Activated T-helper 1 cell treated with anti-CD3 and anti-CD28 coated beads, Interleukin-12 subunit alpha, Interleukin-12 subunit beta, Interleukin-2, Interleukin-4 antibody, amounts not matched to agents 30 ng/mL and 10 ng/mL and 1 ng/mL, durations not matched to agents 14 hours and 24 hours and 36 hours (primary cell): ENCODE results near the gene CAPZB. TPM values are rescaled to one million over a fixed set of nuclear protein-coding genes. Genes with fewer than 3 reads are reported as not detected.

Experiments used
- DNase-seq: peaks from one replicate; pipeline ENCODE4 v3.0.0; 2021; ENCODE audit warnings: low spot score
- H3K27ac Mint-ChIP-seq: one replicate; pipeline ENCODE4 v1.8.0; 2021; ENCODE audit warnings: mild to moderate bottlenecking, mixed read lengths
- H3K27me3 Mint-ChIP-seq: one replicate; pipeline ENCODE4 v1.8.0; 2022; ENCODE audit warnings: mild to moderate bottlenecking, moderate library complexity, mixed read lengths; ENCODE audit not compliant: insufficient read depth
- H3K36me3 Mint-ChIP-seq: one replicate; pipeline ENCODE4 v1.8.0; 2021; ENCODE audit warnings: low read depth, mixed read lengths
- H3K4me1 Mint-ChIP-seq: one replicate; pipeline ENCODE4 v1.8.0; 2021; ENCODE audit warnings: low read depth, mixed read lengths
- H3K4me3 Mint-ChIP-seq: one replicate; pipeline ENCODE4 v1.8.0; 2021; ENCODE audit warnings: mild to moderate bottlenecking, moderate library complexity, mixed read lengths
- H3K9me3 Mint-ChIP-seq: one replicate; pipeline ENCODE4 v1.8.0; 2021; ENCODE audit warnings: mixed read lengths
- intact Hi-C: fragments of 100-400 bp; cut with micrococcal nuclease; formaldehyde crosslinking; loops from one replicate; pipeline ENCODE4 v1.15.1; 2024
- total RNA-seq: library from RNA; stranded (reverse); gene quantifications from 2 replicates; pipeline ENCODE4 v1.2.3, GENCODE V29; 2022

CAPZB gene
- total RNA-seq, 1 donor from 2014 or later, result 323 TPM

GRCh38 chr1:19313961-19314882, 171.1 kb downstream of the CAPZB start:
- no peak for DNase-seq
- H3K27ac Mint-ChIP-seq, result peak overlapping the region; percentile 13
- intact Hi-C loops, result loop anchor here (2.0 kb wide), 2 partner anchors 61 to 103 kb away; partner anchors contain the start of gene UBR4
- H3K4me1 Mint-ChIP-seq, result peaks cover 30% of the 10 kb centered on the region
- H3K9me3 Mint-ChIP-seq, result no peaks in the 10 kb centered on the region
- peak overlapping the region; percentile 19 for H3K4me3 Mint-ChIP-seq
- H3K27me3 Mint-ChIP-seq, result no peaks in the 10 kb centered on the region
- peaks cover 8% of the 10 kb centered on the region for H3K36me3 Mint-ChIP-seq

- H3K27ac Mint-ChIP-seq, result peak overlapping the region; percentile 77
- intact Hi-C loops, result loop anchor here (2.0 kb wide), 2 partner anchors 61 to 103 kb away; partner anchors contain the start of gene UBR4
- no peaks in the 10 kb centered on the region for H3K27me3 Mint-ChIP-seq
- H3K9me3 Mint-ChIP-seq, result no peaks in the 10 kb centered on the region
- peaks cover 14% of the 10 kb centered on the region for H3K36me3 Mint-ChIP-seq
- DNase-seq, result no peak
- peak overlapping the region; percentile 77 for H3K4me3 Mint-ChIP-seq
- H3K4me1 Mint-ChIP-seq, result peaks cover 30% of the 10 kb centered on the region
These were observed 171.7 kb downstream of the CAPZB start for GRCh38 chr1:19313636-19313959.

GRCh38 chr1:19312782-19313635, 172.3 kb downstream of the CAPZB start:
- intact Hi-C loops, result loop anchor here (1.0 to 2.0 kb wide), 5 partner anchors 28 to 283 kb away; partner anchors contain the start of gene UBR4
- Mint-ChIP-seq H3K36me3 (peaks cover 12% of the 10 kb centered on the region), H3K4me1 (peaks cover 30% of the 10 kb centered on the region), H3K27me3 (no peaks in the 10 kb centered on the region), H3K27ac (peak overlapping the region; percentile 77), H3K9me3 (no peaks in the 10 kb centered on the region), H3K4me3 (peak overlapping the region; percentile 77)
- DNase-seq, result no peak

GRCh38 chr1:19311931-19312781, 173.2 kb downstream of the CAPZB start, which contains the start of the genes AKR7A2 and SLC66A1:
AKR7A2 (minus strand) TSS chr1:19312144; CDS start chr1:19312124, 20 bp downstream.
SLC66A1 (plus strand) TSS chr1:19312326; CDS start chr1:19317678, 5,352 bp downstream.
- peak within 1 kb of the TSS; percentile 91 for H3K4me3 Mint-ChIP-seq
- H3K27me3 Mint-ChIP-seq, result no peaks in the 10 kb centered on the region
- intact Hi-C loops, result loop anchor here (1.0 to 2.0 kb wide), 5 partner anchors 29 to 284 kb away; partner anchors contain the start of gene UBR4
- H3K36me3 Mint-ChIP-seq, result peaks cover 19% of the 10 kb centered on the region
- peak within 1 kb of the TSS; percentile 87 for H3K27ac Mint-ChIP-seq
- peaks cover 30% of the 10 kb centered on the region for H3K4me1 Mint-ChIP-seq
- DNase-seq, result peak; percentile 93
- no peaks in the 10 kb centered on the region for H3K9me3 Mint-ChIP-seq

- Mint-ChIP-seq H3K27ac (peak overlapping the region; percentile 87), H3K9me3 (no peaks in the 10 kb centered on the region), H3K36me3 (peaks cover 20% of the 10 kb centered on the region), H3K4me3 (peak overlapping the region; percentile 91), H3K4me1 (peaks cover 30% of the 10 kb centered on the region), H3K27me3 (no peaks in the 10 kb centered on the region)
- intact Hi-C loops, result no loop called here
- DNase-seq, result no peak
These were observed 173.8 kb downstream of the CAPZB start for GRCh38 chr1:19311503-19311930.

- H3K9me3 Mint-ChIP-seq, result no peaks in the 10 kb centered on the region
- no peak for DNase-seq
- H3K27ac Mint-ChIP-seq, result peak overlapping the region; percentile 87
- H3K36me3 Mint-ChIP-seq, result peaks cover 20% of the 10 kb centered on the region
- H3K27me3 Mint-ChIP-seq, result no peaks in the 10 kb centered on the region
- H3K4me3 Mint-ChIP-seq, result peak overlapping the region; percentile 91
- peaks cover 24% of the 10 kb centered on the region for H3K4me1 Mint-ChIP-seq
- intact Hi-C loops, result no loop called here
These were observed 174.4 kb downstream of the CAPZB start for GRCh38 chr1:19310720-19311502.

GRCh38 chr1:19310061-19310460, 175.3 kb downstream of the CAPZB start:
- DNase-seq, result no peak
- no peaks in the 10 kb centered on the region for H3K9me3 Mint-ChIP-seq
- peaks cover 18% of the 10 kb centered on the region for H3K4me1 Mint-ChIP-seq
- peak overlapping the region; percentile 91 for H3K4me3 Mint-ChIP-seq
- H3K27ac Mint-ChIP-seq, result no peak overlapping the region
- H3K27me3 Mint-ChIP-seq, result no peaks in the 10 kb centered on the region
- intact Hi-C loops, result no loop called here
- peaks cover 26% of the 10 kb centered on the region for H3K36me3 Mint-ChIP-seq

GRCh38 chr1:19309123-19309813, 176.1 kb downstream of the CAPZB start:
- intact Hi-C loops, result no loop called here
- no peak for DNase-seq
- Mint-ChIP-seq H3K27ac (no peak overlapping the region), H3K36me3 (peaks cover 31% of the 10 kb centered on the region), H3K4me3 (peak overlapping the region; percentile 16), H3K9me3 (no peaks in the 10 kb centered on the region), H3K27me3 (no peaks in the 10 kb centered on the region), H3K4me1 (peaks cover 18% of the 10 kb centered on the region)

GRCh38 chr1:19308509-19308907, 176.8 kb downstream of the CAPZB start:
- no peak for DNase-seq
- no peaks in the 10 kb centered on the region for H3K27me3 Mint-ChIP-seq
- H3K4me1 Mint-ChIP-seq, result peaks cover 15% of the 10 kb centered on the region
- no peak overlapping the region for H3K4me3 Mint-ChIP-seq
- peaks cover 33% of the 10 kb centered on the region for H3K36me3 Mint-ChIP-seq
- no peaks in the 10 kb centered on the region for H3K9me3 Mint-ChIP-seq
- H3K27ac Mint-ChIP-seq, result no peak overlapping the region
- intact Hi-C loops, result no loop called here

- peaks cover 37% of the 10 kb centered on the region for H3K36me3 Mint-ChIP-seq
- H3K4me1 Mint-ChIP-seq, result peaks cover 10% of the 10 kb centered on the region
- H3K9me3 Mint-ChIP-seq, result no peaks in the 10 kb centered on the region
- H3K27ac Mint-ChIP-seq, result no peak overlapping the region
- H3K4me3 Mint-ChIP-seq, result no peak overlapping the region
- no peaks in the 10 kb centered on the region for H3K27me3 Mint-ChIP-seq
- no peak for DNase-seq
- intact Hi-C loops, result no loop called here
These were observed 177.4 kb downstream of the CAPZB start for GRCh38 chr1:19307794-19308508.
